Activated CD8-positive, alpha-beta T cell treated with anti-CD3 and anti-CD28 coated beads, Interleukin-2, amount 10 ng/mL, durations not matched to agents 7 days and 5 days (primary cell): ENCODE data around the gene ZC3H4. TPM values are rescaled to one million over a fixed set of nuclear protein-coding genes. Genes with fewer than 3 reads are reported as not detected.
A peak's percentile ranks its signal among the peaks of the same experiment; 100 is the strongest.
"Not testable (repeated sequence)": the region's sequence is repeated elsewhere in the genome, so short reads cannot be mapped to it uniquely, and the experiment has no call there.

Source experiments
- ATAC-seq: fragments of 150-1000 bp; cut with Tn5 transposase; one replicate; pipeline ENCODE4 v1.10.0; 2021; ENCODE audit warnings: moderate library complexity
- CTCF ChIA-PET: fragments of 350-600 bp; sonication (Branson Sonifier 250); formaldehyde crosslinking; loops from one replicate; lab custom pipeline; 2021; ENCODE audit warnings: antibody characterized with exemption; lab: Charles Lee
- POLR2A ChIA-PET: fragments of 350-600 bp; sonication (Branson Sonifier 250); formaldehyde crosslinking; loops from one replicate; lab custom pipeline; 2021; ENCODE audit warnings: antibody characterized with exemption; lab: Charles Lee
- DNase-seq: peaks from one replicate; pipeline ENCODE4 v3.0.0-alpha.2; 2020
- H3K27ac Mint-ChIP-seq: one replicate; pipeline ENCODE4 v1.8.0; 2021; ENCODE audit warnings: mild to moderate bottlenecking, mixed read lengths
- H3K27me3 Mint-ChIP-seq: one replicate; pipeline ENCODE4 v1.8.0; 2021; ENCODE audit warnings: low read depth, mixed read lengths
- H3K36me3 Mint-ChIP-seq: one replicate; pipeline ENCODE4 v1.8.0; 2021; ENCODE audit warnings: low read depth, mixed read lengths
- H3K4me1 Mint-ChIP-seq: one replicate; pipeline ENCODE4 v1.8.0; 2021; ENCODE audit warnings: low read depth, mixed read lengths
- H3K4me3 Mint-ChIP-seq: one replicate; pipeline ENCODE4 v1.8.0; 2021; ENCODE audit warnings: mild to moderate bottlenecking, mixed read lengths
- H3K9me3 Mint-ChIP-seq: one replicate; pipeline ENCODE4 v1.8.0; 2022; ENCODE audit warnings: mixed read lengths; ENCODE audit not compliant: insufficient read depth
- total RNA-seq, 2 experiments: library from RNA; stranded (reverse); gene quantifications; one replicate each; pipeline ENCODE4 v1.2.3, GENCODE V29; 2021

Gene ZC3H4
- total RNA-seq, 2 experiments from 2014 or later: 102 TPM

- Mint-ChIP-seq H3K36me3 (peaks cover 74% of the 10 kb centered on the region), H3K27me3 (no peaks in the 10 kb centered on the region), H3K9me3 (no peaks in the 10 kb centered on the region), H3K4me1 (peaks cover 38% of the 10 kb centered on the region), H3K4me3 (no peak overlapping the region), H3K27ac (no peak overlapping the region)
- ChIA-PET CTCF (interaction anchor here (0.9 to 17.2 kb wide), 4 partner anchors 18 to 93 kb away, joined by 3 to 286 read pairs (median 34); no protein-coding TSS in a partner anchor), POLR2A (interaction anchor here (0.7 to 0.9 kb wide), 2 partner anchors 35 to 41 kb away, joined by 3 read pairs; no protein-coding TSS in a partner anchor)
- ATAC-seq (no peak), DNase-seq (no peak)
Observed at GRCh38 chr19:47152205-47152604, 38.6 kb upstream of the ZC3H4 start.

- no peak for ATAC-seq
- DNase-seq: no peak
- ChIA-PET CTCF (interaction anchor here (5.4 to 17.2 kb wide), 2 partner anchors 59 to 94 kb away, joined by 64 to 286 read pairs; no protein-coding TSS in a partner anchor), POLR2A (no interaction called here)
- H3K4me3 Mint-ChIP-seq: no peak overlapping the region
- H3K36me3 Mint-ChIP-seq: peaks cover 72% of the 10 kb centered on the region
- H3K4me1 Mint-ChIP-seq: peaks cover 36% of the 10 kb centered on the region
- H3K27ac Mint-ChIP-seq: no peak overlapping the region
- H3K9me3 Mint-ChIP-seq: no peaks in the 10 kb centered on the region
- no peaks in the 10 kb centered on the region for H3K27me3 Mint-ChIP-seq
Observed at GRCh38 chr19:47151627-47152026, 38.1 kb upstream of the ZC3H4 start.

- no peaks in the 10 kb centered on the region for H3K9me3 Mint-ChIP-seq
- H3K27ac Mint-ChIP-seq: peak overlapping the region; percentile 82
- peaks cover 55% of the 10 kb centered on the region for H3K4me1 Mint-ChIP-seq
- no peaks in the 10 kb centered on the region for H3K27me3 Mint-ChIP-seq
- peaks cover 74% of the 10 kb centered on the region for H3K36me3 Mint-ChIP-seq
- no peak for DNase-seq
- no peak overlapping the region for H3K4me3 Mint-ChIP-seq
- ATAC-seq: no peak
- ChIA-PET POLR2A (interaction anchor here (1.0 to 1.3 kb wide), 2 partner anchors 68 to 110 kb away, joined by 3 read pairs; partner anchors contain the start of gene CCDC9), CTCF (interaction anchor here (0.6 to 17.2 kb wide), 9 partner anchors 9 to 138 kb away, joined by 3 to 286 read pairs (median 10); no protein-coding TSS in a partner anchor)
Observed at GRCh38 chr19:47146920-47147319, 33.3 kb upstream of the ZC3H4 start.

GRCh38 chr19:47145639-47146486 is 32.3 kb upstream of the ZC3H4 start:
- ATAC-seq (peak; percentile 81), DNase-seq (peak; percentile 27)
- peaks cover 69% of the 10 kb centered on the region for H3K36me3 Mint-ChIP-seq
- H3K27me3 Mint-ChIP-seq: no peaks in the 10 kb centered on the region
- ChIA-PET POLR2A (interaction anchor here (0.6 to 1.3 kb wide), 8 partner anchors 11 to 98 kb away, joined by 3 to 4 read pairs (median 3); no protein-coding TSS in a partner anchor), CTCF (interaction anchor here (0.6 to 17.2 kb wide), 17 partner anchors 8 to 493 kb away, joined by 3 to 286 read pairs (median 5); partner anchors contain the start of genes SAE1 and ZC3H4)
- H3K27ac Mint-ChIP-seq: peak overlapping the region; percentile 82
- H3K4me3 Mint-ChIP-seq: peak overlapping the region; percentile 29
- H3K4me1 Mint-ChIP-seq: peaks cover 57% of the 10 kb centered on the region
- no peaks in the 10 kb centered on the region for H3K9me3 Mint-ChIP-seq

- no peaks in the 10 kb centered on the region for H3K9me3 Mint-ChIP-seq
- no peak overlapping the region for H3K4me3 Mint-ChIP-seq
- ATAC-seq (no peak), DNase-seq (no peak)
- peaks cover 62% of the 10 kb centered on the region for H3K36me3 Mint-ChIP-seq
- no peak overlapping the region for H3K27ac Mint-ChIP-seq
- POLR2A ChIA-PET: interaction anchor here (0.7 kb wide), 1 partner anchor 31 kb away, joined by 3 read pairs; the partner anchor contains the start of gene ZC3H4
- CTCF ChIA-PET: interaction anchor here (0.8 to 17.2 kb wide), 7 partner anchors 13 to 109 kb away, joined by 3 to 286 read pairs (median 18); partner anchors contain the start of genes SAE1 and ZC3H4
- no peaks in the 10 kb centered on the region for H3K27me3 Mint-ChIP-seq
- peaks cover 53% of the 10 kb centered on the region for H3K4me1 Mint-ChIP-seq
Observed at GRCh38 chr19:47144630-47145029, 31.1 kb upstream of the ZC3H4 start.

GRCh38 chr19:47143322-47144073 is 29.9 kb upstream of the ZC3H4 start:
- Mint-ChIP-seq H3K9me3 (no peaks in the 10 kb centered on the region), H3K27me3 (no peaks in the 10 kb centered on the region), H3K4me3 (no peak overlapping the region), H3K36me3 (peaks cover 63% of the 10 kb centered on the region), H3K4me1 (peaks cover 56% of the 10 kb centered on the region), H3K27ac (peak overlapping the region; percentile 26)
- ATAC-seq (no peak), DNase-seq (no peak)
- ChIA-PET CTCF (interaction anchor here (0.7 to 4.5 kb wide), 7 partner anchors 15 to 107 kb away, joined by 3 to 41 read pairs (median 5); no protein-coding TSS in a partner anchor), POLR2A (interaction anchor here (1.0 to 1.2 kb wide), 2 partner anchors 13 to 75 kb away, joined by 3 to 5 read pairs; partner anchors contain the start of gene SAE1)

- Mint-ChIP-seq H3K27me3 (no peaks in the 10 kb centered on the region), H3K4me3 (no peak overlapping the region), H3K36me3 (peaks cover 58% of the 10 kb centered on the region), H3K4me1 (peaks cover 54% of the 10 kb centered on the region), H3K9me3 (no peaks in the 10 kb centered on the region), H3K27ac (peak overlapping the region; percentile 26)
- DNase-seq: no peak
- CTCF ChIA-PET: interaction anchor here (0.8 to 4.5 kb wide), 5 partner anchors 63 to 107 kb away, joined by 4 to 41 read pairs (median 5); no protein-coding TSS in a partner anchor
- ATAC-seq: no peak
- POLR2A ChIA-PET: interaction anchor here (1.2 kb wide), 1 partner anchor 12 kb away, joined by 5 read pairs; the partner anchor contains the start of gene SAE1
Observed at GRCh38 chr19:47142779-47143178, 29.2 kb upstream of the ZC3H4 start.

- H3K4me1 Mint-ChIP-seq: peaks cover 54% of the 10 kb centered on the region
- no peak overlapping the region for H3K27ac Mint-ChIP-seq
- H3K9me3 Mint-ChIP-seq: no peaks in the 10 kb centered on the region
- ChIA-PET POLR2A (no interaction called here), CTCF (interaction anchor here (0.8 to 2.5 kb wide), 4 partner anchors 10 to 102 kb away, joined by 3 to 6 read pairs (median 4); no protein-coding TSS in a partner anchor)
- DNase-seq (no peak), ATAC-seq (no peak)
- no peak overlapping the region for H3K4me3 Mint-ChIP-seq
- peaks cover 54% of the 10 kb centered on the region for H3K36me3 Mint-ChIP-seq
- no peaks in the 10 kb centered on the region for H3K27me3 Mint-ChIP-seq
Observed at GRCh38 chr19:47141695-47142094, 28.1 kb upstream of the ZC3H4 start.

- ChIA-PET POLR2A (interaction anchor here (1.4 kb wide), 1 partner anchor 10 kb away, joined by 7 read pairs; the partner anchor contains the start of gene SAE1), CTCF (interaction anchor here (1.1 to 2.5 kb wide), 3 partner anchors 9 to 103 kb away, joined by 3 to 6 read pairs (median 5); no protein-coding TSS in a partner anchor)
- not testable (repeated sequence) for ATAC-seq, DNase-seq, H3K27me3 Mint-ChIP-seq, H3K9me3 Mint-ChIP-seq, H3K4me3 Mint-ChIP-seq, H3K27ac Mint-ChIP-seq
- peaks cover 50% of the 10 kb centered on the region for H3K36me3 Mint-ChIP-seq
- H3K4me1 Mint-ChIP-seq: peaks cover 51% of the 10 kb centered on the region
Observed at GRCh38 chr19:47141252-47141651, 27.7 kb upstream of the ZC3H4 start.

- no peak overlapping the region for H3K4me3 Mint-ChIP-seq
- peaks cover 4% of the 10 kb centered on the region for H3K9me3 Mint-ChIP-seq
- peaks cover 67% of the 10 kb centered on the region for H3K4me1 Mint-ChIP-seq
- ATAC-seq (no peak), DNase-seq (no peak)
- no peaks in the 10 kb centered on the region for H3K27me3 Mint-ChIP-seq
- ChIA-PET CTCF (interaction anchor here (0.9 to 1.1 kb wide), 3 partner anchors 75 to 122 kb away, joined by 3 to 4 read pairs (median 3); no protein-coding TSS in a partner anchor), POLR2A (interaction anchor here (0.9 kb wide), 2 partner anchors 11 to 22 kb away, joined by 3 to 4 read pairs; partner anchors contain the start of gene ZC3H4)
- no peak overlapping the region for H3K27ac Mint-ChIP-seq
- H3K36me3 Mint-ChIP-seq: peaks cover 62% of the 10 kb centered on the region
Observed at GRCh38 chr19:47135156-47135555, 21.6 kb upstream of the ZC3H4 start.
